DOHH2 (cell line): ENCODE results near the gene PI16.

Source experiments
- CTCF ChIP-seq: fragments of 200-600 bp; sonication (generic); IDR thresholded peaks from one replicate; pipeline ENCODE4 v1.5.1; 2014; ENCODE audit warnings: antibody characterized with exemption, mild to moderate bottlenecking, low read depth, low read length; ENCODE audit not compliant: poor library complexity, severe bottlenecking
- EZH2phosphoT487 ChIP-seq: fragments of 200-600 bp; sonication (generic); IDR thresholded peaks from 2 replicates; pipeline ENCODE4 v1.6.1; 2017; ENCODE audit warnings: borderline replicate concordance, mild to moderate bottlenecking, antibody characterized with exemption, low read length, moderate library complexity, mixed read lengths

GRCh38 chr6:36928547-36928918 is 26.0 kb upstream of the PI16 start:
- no peak for TF ChIP-seq CTCF
- TF ChIP-seq EZH2phosphoT487, result no peak
